GM21786 (cell line): ENCODE data around the gene HSF5.
"Not testable (repeated sequence)": the region's sequence is repeated elsewhere in the genome, so short reads cannot be mapped to it uniquely, and the experiment has no call there.

Source experiments
- ATAC-seq: cut with Tn5 transposase; IDR thresholded peaks from one replicate; pipeline ENCODE4 v1.9.1; 2021; ENCODE audit not compliant: unreplicated experiment

The HSF5 gene

GRCh38 chr17:58488428-58488890 lies 251 bp upstream of the HSF5 start:
- ATAC-seq: no peak

- no peak for ATAC-seq
Measured at GRCh38 chr17:58484600-58484999, 3.6 kb downstream of the HSF5 start.

- ATAC-seq: not testable (repeated sequence)
Measured at GRCh38 chr17:58481798-58482197, 6.4 kb downstream of the HSF5 start.

GRCh38 chr17:58480090-58480489 lies 8.1 kb downstream of the HSF5 start:
- no peak for ATAC-seq

GRCh38 chr17:58476812-58477211 lies 11.4 kb downstream of the HSF5 start:
- ATAC-seq: no peak

- ATAC-seq: no peak
Measured at GRCh38 chr17:58475985-58476384, 12.2 kb downstream of the HSF5 start.

- ATAC-seq: no peak
Measured at GRCh38 chr17:58470356-58470755, 17.9 kb downstream of the HSF5 start.

GRCh38 chr17:58468944-58469343 lies 19.3 kb downstream of the HSF5 start:
- ATAC-seq: no peak

- no peak for ATAC-seq
Measured at GRCh38 chr17:58455491-58455890, 32.7 kb downstream of the HSF5 start.

- no peak for ATAC-seq
Measured at GRCh38 chr17:58452738-58453137, 35.5 kb downstream of the HSF5 start.

- ATAC-seq: no peak
Measured at GRCh38 chr17:58447039-58447975, 40.9 kb downstream of the HSF5 start.

- no peak for ATAC-seq
Measured at GRCh38 chr17:58446086-58446485, 42.1 kb downstream of the HSF5 start.

GRCh38 chr17:58436805-58437239 lies 51.4 kb downstream of the HSF5 start:
- ATAC-seq: no peak

- ATAC-seq: no peak
Measured at GRCh38 chr17:58436245-58436644, 52.0 kb downstream of the HSF5 start.

- ATAC-seq: no peak
Measured at GRCh38 chr17:58432806-58433573, 55.2 kb downstream of the HSF5 start.

- ATAC-seq: no peak
Measured at GRCh38 chr17:58427807-58428206, 60.4 kb downstream of the HSF5 start.

- ATAC-seq: no peak
Measured at GRCh38 chr17:58421711-58422110, 66.5 kb downstream of the HSF5 start.

GRCh38 chr17:58420827-58421226 lies 67.4 kb downstream of the HSF5 start:
- ATAC-seq: no peak

- peak; percentile 97 for ATAC-seq
Measured at GRCh38 chr17:58417300-58418092, 70.7 kb downstream of the HSF5 start, which contains the start of gene RNF43. RNF43 (minus strand) TSS chr17:58417534; CDS start chr17:58415577, 1,957 bp downstream.

- ATAC-seq: no peak
Measured at GRCh38 chr17:58416937-58417299, 71.3 kb downstream of the HSF5 start.

- no peak for ATAC-seq
Measured at GRCh38 chr17:58416396-58416795, 71.8 kb downstream of the HSF5 start.
